Measurements from ENCODE around the gene SERPINA9.

SERPINA9 gene

DNA sequence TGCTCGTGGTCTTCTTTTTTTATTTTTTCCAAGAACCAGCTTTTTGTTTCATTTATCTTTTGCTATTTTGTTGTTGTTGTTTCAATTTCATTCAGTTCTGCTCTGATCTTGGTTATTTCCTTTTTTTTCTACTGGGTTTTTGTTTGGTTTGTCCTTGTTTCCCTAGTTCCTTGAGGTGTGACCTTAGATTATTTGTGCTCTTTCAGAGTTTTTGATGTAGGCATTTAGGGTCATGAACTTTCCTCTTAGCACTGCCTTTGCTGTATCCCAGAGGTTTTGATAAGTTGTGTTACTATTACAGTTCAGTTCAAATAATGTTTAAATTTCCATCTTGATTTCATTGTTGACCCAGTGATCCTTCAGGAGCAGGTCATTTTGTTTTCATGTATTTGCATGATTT lies 20.1 kb downstream of the SERPINA9 start:
- Histone ChIP-seq H3K4me1 (ENCODE audit: insufficient read depth, insufficient read length) (no peaks in the 10 kb centered on the region), H3K9ac (ENCODE audit: insufficient read length, low read depth) (no peak overlapping the region), H3K9me3 (ENCODE audit: insufficient read depth, low read length) (no peaks in the 10 kb centered on the region; the same call in 1 of the 2 replicates), H3K27me3 (ENCODE audit: insufficient read depth, insufficient read length) (no peaks in the 10 kb centered on the region), H3K4me3 (ENCODE audit: insufficient read length, low read depth) (no peak overlapping the region), H3K36me3 (ENCODE audit: insufficient read depth, insufficient read length, low read length) (no peaks in the 10 kb centered on the region)
- no peak for DNase-seq (ENCODE audit: low read depth, low spot score)
- TF ChIP-seq YY1 (IDR thresholded peaks at IDR 0.05; ENCODE audit: insufficient read depth, insufficient read length) (no peak), ZNF274 (IDR thresholded peaks at IDR 0.05; ENCODE audit: low read depth, low read length) (no peak), SUZ12 (IDR thresholded peaks at IDR 0.05; ENCODE audit: extremely low read depth, insufficient read depth, insufficient read length) (no peak)

DNA sequence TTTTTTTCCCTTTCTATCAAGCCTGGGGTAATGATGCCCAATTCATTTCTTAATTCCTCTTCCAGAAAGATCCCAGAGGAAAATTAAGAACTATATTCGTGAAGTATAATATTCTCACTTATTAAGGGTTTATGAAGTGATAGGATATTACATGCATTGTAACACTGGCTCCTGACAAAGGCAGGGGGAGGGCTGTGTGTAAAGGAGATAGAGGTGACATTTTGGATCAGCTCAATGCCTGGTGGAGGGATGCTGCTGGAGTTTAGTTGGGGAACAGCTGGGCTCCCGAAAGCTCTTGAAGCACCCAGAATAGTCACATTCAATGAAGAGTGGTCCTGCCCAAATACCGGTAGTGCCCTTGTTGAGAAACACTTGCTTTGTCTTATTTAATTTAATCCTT lies 24.2 kb downstream of the SERPINA9 start:
- no peaks in the 10 kb centered on the region; the same call in 1 of the 2 replicates for H3K9me3 ChIP-seq (ENCODE audit: insufficient read depth, low read length)
- H3K27me3 ChIP-seq (ENCODE audit: insufficient read depth, insufficient read length): no peaks in the 10 kb centered on the region
- TF ChIP-seq YY1 (IDR thresholded peaks at IDR 0.05; ENCODE audit: insufficient read depth, insufficient read length) (no peak), SUZ12 (IDR thresholded peaks at IDR 0.05; ENCODE audit: extremely low read depth, insufficient read depth, insufficient read length) (no peak), ZNF274 (IDR thresholded peaks at IDR 0.05; ENCODE audit: low read depth, low read length) (no peak)
- H3K4me1 ChIP-seq (ENCODE audit: insufficient read depth, insufficient read length): peaks cover 6% of the 10 kb centered on the region
- no peak for DNase-seq (ENCODE audit: low read depth, low spot score)
- no peak overlapping the region for H3K4me3 ChIP-seq (ENCODE audit: insufficient read length, low read depth)
- H3K9ac ChIP-seq (ENCODE audit: insufficient read length, low read depth): no peak overlapping the region
- no peaks in the 10 kb centered on the region for H3K36me3 ChIP-seq (ENCODE audit: insufficient read depth, insufficient read length, low read length)

DNA sequence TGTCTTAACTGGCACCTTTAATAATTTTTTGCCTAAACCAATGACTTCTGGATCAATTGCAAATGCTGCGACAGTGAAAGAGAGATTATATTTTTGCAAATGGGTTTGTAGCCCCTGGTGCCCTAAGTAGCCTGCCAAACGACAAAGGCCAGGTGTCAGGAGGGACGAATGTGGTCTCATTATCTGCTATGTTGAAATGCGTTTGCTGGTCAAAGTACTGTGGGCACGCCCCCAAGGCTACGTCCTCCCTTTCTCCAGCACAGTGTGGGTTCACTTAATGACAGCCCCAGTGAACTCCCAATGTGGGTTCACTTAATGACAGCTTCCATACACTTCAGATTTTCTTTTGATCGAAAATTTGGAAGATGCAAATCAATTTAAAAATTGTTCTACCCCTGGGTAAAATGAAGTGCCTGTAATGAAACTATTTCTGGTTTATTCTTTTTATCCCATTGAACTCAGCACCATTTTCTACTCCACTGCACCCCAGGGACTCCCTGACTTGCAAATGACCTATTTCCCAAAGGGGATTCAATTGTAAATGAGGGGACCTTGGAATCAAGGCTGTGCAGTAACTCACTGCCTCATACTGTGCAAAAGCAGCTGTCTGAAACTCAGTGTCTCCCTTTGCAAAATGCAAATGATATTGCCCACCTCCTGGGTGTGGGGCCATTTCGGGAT lies 24.8 kb downstream of the SERPINA9 start:
- TF ChIP-seq ZNF274 (IDR thresholded peaks at IDR 0.05; ENCODE audit: low read depth, low read length): no peak
- no peak for TF ChIP-seq SUZ12 (IDR thresholded peaks at IDR 0.05; ENCODE audit: extremely low read depth, insufficient read depth, insufficient read length)
- no peak for TF ChIP-seq YY1 (IDR thresholded peaks at IDR 0.05; ENCODE audit: insufficient read depth, insufficient read length)
- Histone ChIP-seq H3K4me3 (ENCODE audit: insufficient read length, low read depth) (no peak overlapping the region), H3K9me3 (ENCODE audit: insufficient read depth, low read length) (no peaks in the 10 kb centered on the region), H3K4me1 (ENCODE audit: insufficient read depth, insufficient read length) (peaks cover 6% of the 10 kb centered on the region), H3K27me3 (ENCODE audit: insufficient read depth, insufficient read length) (no peaks in the 10 kb centered on the region), H3K9ac (ENCODE audit: insufficient read length, low read depth) (no peak overlapping the region), H3K36me3 (ENCODE audit: insufficient read depth, insufficient read length, low read length) (no peaks in the 10 kb centered on the region)
- peak; percentile 13 for DNase-seq (ENCODE audit: low read depth, low spot score)

DNA sequence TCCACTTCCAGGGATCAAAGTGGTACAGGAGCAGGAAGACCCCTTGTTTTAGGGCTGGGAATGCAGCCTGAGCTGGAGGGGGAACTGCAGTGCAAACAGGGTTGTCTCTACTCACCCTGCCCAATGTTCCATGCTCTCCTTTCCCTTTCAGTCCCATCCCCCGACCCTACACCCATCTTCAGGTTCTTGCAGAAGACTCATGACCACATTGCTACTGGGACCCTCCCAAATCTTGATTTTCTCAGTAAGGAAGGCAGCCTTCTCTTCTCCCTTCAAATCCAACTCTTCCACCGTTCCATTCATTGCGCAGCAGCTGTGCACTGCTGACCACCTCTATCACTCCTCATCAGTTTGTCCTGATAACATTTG lies 25.3 kb downstream of the SERPINA9 start:
- H3K36me3 ChIP-seq (ENCODE audit: insufficient read depth, insufficient read length, low read length): no peaks in the 10 kb centered on the region
- no peaks in the 10 kb centered on the region for H3K27me3 ChIP-seq (ENCODE audit: insufficient read depth, insufficient read length)
- no peak for TF ChIP-seq ZNF274 (IDR thresholded peaks at IDR 0.05; ENCODE audit: low read depth, low read length)
- no peak for TF ChIP-seq SUZ12 (IDR thresholded peaks at IDR 0.05; ENCODE audit: extremely low read depth, insufficient read depth, insufficient read length)
- no peak for TF ChIP-seq YY1 (IDR thresholded peaks at IDR 0.05; ENCODE audit: insufficient read depth, insufficient read length)
- H3K9me3 ChIP-seq (ENCODE audit: insufficient read depth, low read length): no peaks in the 10 kb centered on the region
- H3K9ac ChIP-seq (ENCODE audit: insufficient read length, low read depth): no peak overlapping the region
- no peak for DNase-seq (ENCODE audit: low read depth, low spot score)
- no peak overlapping the region for H3K4me3 ChIP-seq (ENCODE audit: insufficient read length, low read depth)
- peaks cover 6% of the 10 kb centered on the region for H3K4me1 ChIP-seq (ENCODE audit: insufficient read depth, insufficient read length)

DNA sequence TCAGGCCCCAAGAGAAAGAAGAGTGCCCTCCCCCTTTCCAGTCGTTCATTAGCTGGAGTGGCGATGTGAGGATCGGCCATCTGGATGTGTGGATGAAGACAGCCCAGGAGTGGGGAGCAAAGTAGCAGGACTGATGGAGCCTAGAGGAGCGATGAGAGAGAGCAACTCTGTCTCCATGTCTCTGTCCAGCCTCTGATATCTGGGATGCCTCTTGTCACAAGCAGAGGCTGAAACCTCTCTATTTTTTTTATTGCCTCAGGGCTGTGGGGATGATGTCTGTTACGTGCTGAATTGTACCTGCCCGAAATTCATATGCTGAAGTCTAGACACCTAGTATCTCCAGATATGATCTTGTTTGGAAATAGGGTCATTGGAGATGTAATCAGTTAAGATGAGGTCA lies 26.1 kb downstream of the SERPINA9 start:
- no peaks in the 10 kb centered on the region for H3K27me3 ChIP-seq (ENCODE audit: insufficient read depth, insufficient read length)
- H3K4me3 ChIP-seq (ENCODE audit: insufficient read length, low read depth): no peak overlapping the region
- no peak for DNase-seq (ENCODE audit: low read depth, low spot score)
- H3K4me1 ChIP-seq (ENCODE audit: insufficient read depth, insufficient read length): peaks cover 6% of the 10 kb centered on the region
- no peak for TF ChIP-seq YY1 (IDR thresholded peaks at IDR 0.05; ENCODE audit: insufficient read depth, insufficient read length)
- no peak for TF ChIP-seq SUZ12 (IDR thresholded peaks at IDR 0.05; ENCODE audit: extremely low read depth, insufficient read depth, insufficient read length)
- no peak for TF ChIP-seq ZNF274 (IDR thresholded peaks at IDR 0.05; ENCODE audit: low read depth, low read length)
- H3K36me3 ChIP-seq (ENCODE audit: insufficient read depth, insufficient read length, low read length): no peaks in the 10 kb centered on the region
- no peak overlapping the region for H3K9ac ChIP-seq (ENCODE audit: insufficient read length, low read depth)
- no peaks in the 10 kb centered on the region for H3K9me3 ChIP-seq (ENCODE audit: insufficient read depth, low read length)

DNA sequence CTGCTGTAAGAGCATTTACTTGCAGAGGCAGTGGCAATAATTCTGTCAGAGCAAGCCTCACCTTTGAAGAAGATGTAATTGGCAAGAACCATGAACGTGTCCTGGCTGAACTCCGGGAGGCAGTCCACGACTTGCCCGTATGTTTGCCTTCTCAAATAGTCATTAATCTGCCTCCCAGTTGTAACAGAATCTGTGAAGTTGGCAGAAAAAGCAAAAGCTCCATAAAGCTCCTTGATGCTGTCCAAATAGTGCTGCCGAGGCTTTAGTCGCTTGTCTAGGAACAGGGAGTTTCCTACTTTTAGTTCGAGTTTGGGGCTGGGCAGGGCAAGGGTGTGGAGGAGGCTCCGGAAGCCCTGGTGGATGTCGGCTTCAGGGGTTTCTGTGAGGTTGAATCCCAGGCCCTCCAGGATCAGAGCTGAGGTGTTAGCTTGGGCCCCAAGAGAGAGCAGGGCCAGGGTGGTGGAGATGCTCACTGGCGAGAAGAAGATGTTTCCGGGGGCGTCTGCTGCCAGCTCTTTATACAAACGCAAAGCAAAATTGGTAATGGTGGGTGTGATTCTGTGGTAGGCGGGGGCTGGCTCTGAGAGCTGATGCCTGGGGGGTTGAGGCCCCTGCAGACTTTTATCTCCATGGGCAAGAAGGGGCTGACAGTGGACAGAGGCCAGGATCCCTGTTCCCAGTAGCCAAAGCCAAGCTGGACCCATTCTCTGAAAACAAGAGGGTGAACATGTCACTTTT lies 27.8 kb downstream of the SERPINA9 start:
- TF ChIP-seq YY1 (IDR thresholded peaks at IDR 0.05; ENCODE audit: insufficient read depth, insufficient read length): no peak
- no peak for TF ChIP-seq SUZ12 (IDR thresholded peaks at IDR 0.05; ENCODE audit: extremely low read depth, insufficient read depth, insufficient read length)
- no peak for TF ChIP-seq ZNF274 (IDR thresholded peaks at IDR 0.05; ENCODE audit: low read depth, low read length)
- DNase-seq (ENCODE audit: low read depth, low spot score): no peak
- Histone ChIP-seq H3K4me1 (ENCODE audit: insufficient read depth, insufficient read length) (peaks cover 6% of the 10 kb centered on the region), H3K27me3 (ENCODE audit: insufficient read depth, insufficient read length) (no peaks in the 10 kb centered on the region), H3K9ac (ENCODE audit: insufficient read length, low read depth) (no peak overlapping the region), H3K9me3 (ENCODE audit: insufficient read depth, low read length) (no peaks in the 10 kb centered on the region), H3K4me3 (ENCODE audit: insufficient read length, low read depth) (no peak overlapping the region), H3K36me3 (ENCODE audit: insufficient read depth, insufficient read length, low read length) (no peaks in the 10 kb centered on the region)

DNA sequence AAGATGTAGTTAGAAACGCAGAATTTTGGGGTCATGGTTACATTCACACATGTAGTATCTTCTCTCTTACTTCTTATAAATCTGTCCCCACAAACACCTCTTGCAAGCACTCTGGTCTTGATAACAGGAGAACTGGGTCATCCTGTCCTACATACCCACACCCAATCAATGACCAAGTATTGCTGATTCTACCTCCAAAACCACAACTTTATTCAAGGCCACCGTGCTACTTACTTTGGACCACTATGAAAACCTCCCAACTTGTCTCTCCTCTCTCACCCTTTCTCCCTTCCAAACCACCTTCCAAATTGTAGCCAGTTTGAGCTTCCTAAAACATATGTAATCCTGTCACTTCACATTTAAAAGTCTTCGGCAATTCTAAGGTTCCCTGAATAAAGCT lies 28.8 kb downstream of the SERPINA9 start:
- H3K4me3 ChIP-seq (ENCODE audit: insufficient read length, low read depth): no peak overlapping the region
- no peak overlapping the region for H3K9ac ChIP-seq (ENCODE audit: insufficient read length, low read depth)
- TF ChIP-seq YY1 (IDR thresholded peaks at IDR 0.05; ENCODE audit: insufficient read depth, insufficient read length): no peak
- TF ChIP-seq ZNF274 (IDR thresholded peaks at IDR 0.05; ENCODE audit: low read depth, low read length): no peak
- TF ChIP-seq SUZ12 (IDR thresholded peaks at IDR 0.05; ENCODE audit: extremely low read depth, insufficient read depth, insufficient read length): no peak
- no peaks in the 10 kb centered on the region for H3K9me3 ChIP-seq (ENCODE audit: insufficient read depth, low read length)
- H3K36me3 ChIP-seq (ENCODE audit: insufficient read depth, insufficient read length, low read length): no peaks in the 10 kb centered on the region
- DNase-seq (ENCODE audit: low read depth, low spot score): no peak
- no peaks in the 10 kb centered on the region for H3K27me3 ChIP-seq (ENCODE audit: insufficient read depth, insufficient read length)
- H3K4me1 ChIP-seq (ENCODE audit: insufficient read depth, insufficient read length): peaks cover 6% of the 10 kb centered on the region
